ENCODE data around the gene RAB3IL1.

RAB3IL1 gene

GRCh38 chr11:61864814-61865775 is 52.3 kb downstream of the RAB3IL1 start:
- H3K4me1 ChIP-seq (ENCODE audit: insufficient read depth, low read length, poor library complexity, severe bottlenecking), result no peaks in the 10 kb centered on the region
- H3K4me2 ChIP-seq (ENCODE audit: low read depth, low read length, poor library complexity, severe bottlenecking), result no peak overlapping the region
- no peaks in the 10 kb centered on the region for H3K9me2 ChIP-seq (replicated peaks; ENCODE audit: low read depth, low read length)
- H3F3A ChIP-seq (ENCODE audit: low read depth), result no peaks in the 10 kb centered on the region
- no peak overlapping the region for H3K4me3 ChIP-seq (ENCODE audit: low read length, poor library complexity, severe bottlenecking)
- H4K20me1 ChIP-seq (ENCODE audit: insufficient read depth, low read length, poor library complexity, severe bottlenecking), result no peaks in the 10 kb centered on the region
- no peaks in the 10 kb centered on the region for H3K9me3 ChIP-seq (ENCODE audit: insufficient read depth, low read depth, low read length)
- H3K9ac ChIP-seq (ENCODE audit: low read depth, low read length, poor library complexity, severe bottlenecking), result no peak overlapping the region
- TF ChIP-seq CTCF (conservative IDR thresholded peaks at IDR 0.05; ENCODE audit: low read length) (no peak), EZH2phosphoT487 (IDR thresholded peaks at IDR 0.05; ENCODE audit: borderline replicate concordance) (no peak)
- H3K27me3 ChIP-seq (ENCODE audit: insufficient read depth, low read length, poor library complexity, severe bottlenecking), result no peaks in the 10 kb centered on the region
- H3K79me2 ChIP-seq (ENCODE audit: insufficient read depth, low read length), result no peaks in the 10 kb centered on the region
- H2AFZ ChIP-seq (ENCODE audit: low read length), result no peak overlapping the region
- peaks cover 62% of the 10 kb centered on the region; the same call in 1 of the 2 replicates for H3K36me3 ChIP-seq (ENCODE audit: insufficient read depth, low read length)

- H3F3A ChIP-seq (ENCODE audit: low read depth), result no peaks in the 10 kb centered on the region
- H3K9ac ChIP-seq (ENCODE audit: low read depth, low read length, poor library complexity, severe bottlenecking), result no peak overlapping the region
- no peaks in the 10 kb centered on the region for H3K9me3 ChIP-seq (ENCODE audit: insufficient read depth, low read depth, low read length)
- no peaks in the 10 kb centered on the region for H3K4me1 ChIP-seq (ENCODE audit: insufficient read depth, low read length, poor library complexity, severe bottlenecking)
- H3K36me3 ChIP-seq (ENCODE audit: insufficient read depth, low read length), result peaks cover 76% of the 10 kb centered on the region; the same call in 1 of the 2 replicates
- H3K4me3 ChIP-seq (ENCODE audit: low read length, poor library complexity, severe bottlenecking), result no peak overlapping the region
- no peak overlapping the region for H2AFZ ChIP-seq (ENCODE audit: low read length)
- TF ChIP-seq CTCF (conservative IDR thresholded peaks at IDR 0.05; ENCODE audit: low read length) (no peak), EZH2phosphoT487 (IDR thresholded peaks at IDR 0.05; ENCODE audit: borderline replicate concordance) (no peak)
- H3K79me2 ChIP-seq (ENCODE audit: insufficient read depth, low read length), result no peaks in the 10 kb centered on the region
- no peaks in the 10 kb centered on the region for H4K20me1 ChIP-seq (ENCODE audit: insufficient read depth, low read length, poor library complexity, severe bottlenecking)
- no peak overlapping the region for H3K4me2 ChIP-seq (ENCODE audit: low read depth, low read length, poor library complexity, severe bottlenecking)
- H3K27me3 ChIP-seq (ENCODE audit: insufficient read depth, low read length, poor library complexity, severe bottlenecking), result no peaks in the 10 kb centered on the region
- no peaks in the 10 kb centered on the region for H3K9me2 ChIP-seq (replicated peaks; ENCODE audit: low read depth, low read length)
These were observed 53.8 kb downstream of the RAB3IL1 start for GRCh38 chr11:61863548-61864081.

GRCh38 chr11:61862714-61863547 is 54.4 kb downstream of the RAB3IL1 start:
- TF ChIP-seq CTCF (conservative IDR thresholded peaks at IDR 0.05; ENCODE audit: low read length) (no peak), EZH2phosphoT487 (IDR thresholded peaks at IDR 0.05; ENCODE audit: borderline replicate concordance) (no peak)
- H3K36me3 ChIP-seq (ENCODE audit: insufficient read depth, low read length), result peaks cover 82% of the 10 kb centered on the region; the same call in 1 of the 2 replicates
- H4K20me1 ChIP-seq (ENCODE audit: insufficient read depth, low read length, poor library complexity, severe bottlenecking), result no peaks in the 10 kb centered on the region

More at GRCh38 chr11:61862714-61863547, 54.4 kb downstream of the RAB3IL1 start:
- H3K9ac ChIP-seq (ENCODE audit: low read depth, low read length, poor library complexity, severe bottlenecking), result no peak overlapping the region
- H3K4me1 ChIP-seq (ENCODE audit: insufficient read depth, low read length, poor library complexity, severe bottlenecking), result no peaks in the 10 kb centered on the region
- no peak overlapping the region for H3K4me3 ChIP-seq (ENCODE audit: low read length, poor library complexity, severe bottlenecking)
- H3K9me3 ChIP-seq (ENCODE audit: insufficient read depth, low read depth, low read length), result no peaks in the 10 kb centered on the region
- H3K27me3 ChIP-seq (ENCODE audit: insufficient read depth, low read length, poor library complexity, severe bottlenecking), result no peaks in the 10 kb centered on the region
- H3K9me2 ChIP-seq (replicated peaks; ENCODE audit: low read depth, low read length), result no peaks in the 10 kb centered on the region
- H3K4me2 ChIP-seq (ENCODE audit: low read depth, low read length, poor library complexity, severe bottlenecking), result no peak overlapping the region
- H2AFZ ChIP-seq (ENCODE audit: low read length), result no peak overlapping the region
- no peaks in the 10 kb centered on the region for H3K79me2 ChIP-seq (ENCODE audit: insufficient read depth, low read length)
- no peaks in the 10 kb centered on the region for H3F3A ChIP-seq (ENCODE audit: low read depth)
